Heart right ventricle (tissue), 16 donors: ENCODE measurements around the gene LPP. TPM values are rescaled to one million over a fixed set of nuclear protein-coding genes. Genes with fewer than 3 reads are reported as not detected.
A peak's percentile ranks its signal among the peaks of the same experiment; 100 is the strongest.

ENCODE experiments used
- ATAC-seq, 8 donors: fragments of 200-7000 bp; cut with Tn5 transposase; one replicate each; pipeline ENCODE4 v1.9.1; 2020; ENCODE audit warnings: mild to moderate bottlenecking in 8 of 8, moderate library complexity in 8 of 8, moderate number of reproducible peaks in 1 of 8
- DNase-seq, 2 donors: peaks; one replicate each; pipeline ENCODE4 v3.0.0-alpha.2; 2020
- H3K27ac ChIP-seq, 10 donors: fragments of 200-600 bp; sonication (generic) in 2 of 10; one replicate each; pipeline versions ENCODE4 v1.5.0 to v1.8.0; 2020 to 2022; ENCODE audit warnings: mild to moderate bottlenecking in 3 of 10
- H3K27me3 ChIP-seq, 7 donors: fragments of 200-600 bp; one replicate each; pipeline ENCODE4 v1.8.0; 2021 to 2022; ENCODE audit warnings: mild to moderate bottlenecking in 2 of 7
- H3K36me3 ChIP-seq, 9 donors: fragments of 200-600 bp; sonication (generic) in 1 of 9; one replicate each; pipeline versions ENCODE4 v1.5.0 to v1.8.0; 2020 to 2022; ENCODE audit warnings: mild to moderate bottlenecking in 2 of 9
- H3K4me1 ChIP-seq, 9 donors: fragments of 200-600 bp; sonication (generic) in 1 of 9; one replicate each; pipeline versions ENCODE4 v1.5.0 to v1.8.0; 2020 to 2022; ENCODE audit warnings: mild to moderate bottlenecking in 4 of 9
- H3K4me3 ChIP-seq, 10 donors: fragments of 200-600 bp; sonication (generic) in 2 of 10; one replicate each; pipeline versions ENCODE4 v1.5.0 to v1.8.0; 2020 to 2022; ENCODE audit warnings: mild to moderate bottlenecking in 7 of 10, moderate library complexity in 2 of 10
- H3K9me3 ChIP-seq, 11 donors: fragments of 200-600 bp in 10 of 11; sonication (generic) in 2 of 11; one replicate each; pipeline versions ENCODE4 v1.5.0 to v1.8.0; 2013 to 2022; ENCODE audit warnings: mild to moderate bottlenecking in 2 of 11, control low read depth in 1 of 11, moderate library complexity in 1 of 11
- CTCF ChIP-seq, 9 donors: fragments of 200-600 bp; sonication (generic) in 2 of 9; IDR thresholded peaks; one replicate each; pipeline versions ENCODE4 v1.5.0 to v1.8.0; 2021 to 2022; ENCODE audit warnings: antibody characterized with exemption in 9 of 9, mild to moderate bottlenecking in 5 of 9, moderate library complexity in 1 of 9
- WGBS, 2 donors: extraction: QIAGEN DNeasy Blood & Tissue Kit; methylation state at CpG; one replicate each; pipeline ENCODE4 v1.1.7; 2013; ENCODE audit warnings: inconsistent platforms in 1 of 2; 5-methylcytosine and 5-hydroxymethylcytosine counted together
- intact Hi-C, 10 donors: fragments of 100-400 bp; cut with DNase I; formaldehyde crosslinking; loops; one replicate each; pipeline versions ENCODE4 v1.11.1 to v1.14.2; 2022
- polyA plus RNA-seq, 2 donors: library from polyadenylated mRNA; stranded (reverse); fragments of 200-250 nt; gene quantifications; one replicate each; pipeline ENCODE4 v1.2.3, GENCODE V29; 2013
- total RNA-seq, 10 donors: library from RNA; stranded (reverse); fragmentation: NEBNext Ultra II Directional in 3 of 10; extraction: Animal tissue kit (Norgen Biotek cat#: 25700) in 3 of 10; gene quantifications; one replicate each; pipeline versions ENCODE4 v1.2.1 to v1.2.4, GENCODE V29; 2021 to 2023
- donor health status: Arrhythmogenic right ventricular cardiomyopathy.
- donor health status: ischemic (EF 13 %, LVEDD 7.1; RV severe dilation, severe dysfunction).
- donor health status: healthy with polysubstance abuse.
- donor health status: DM: no; HTN: yes; CAD: no.
- donor health status: DM: no; HTN: no; CAD: no.
- donor health status: ischemic (EF 25% LVEDD 6.9; RV normal size, moderate dysfunction).
- donor health status: ischemic (EF 25% LVEDD 5.7; RV mildly dilated, moderate dysfunction).
- donor health status: healthy.
- donor health status: DM: yes; HTN: yes; CAD: no.
- donor health status: Ischemic cardiomyopathy.
- donor health status: ischemic (EF 35%, LVEDD 5.7; RV mildly dilated, moderate dysfunction).
- donor health status: nonischemic (EF 11% LVEDD 7.7; RV severe dilation, severe dysfunction).
- donor health status: DM: yes; HTN: yes; CAD: no.
- donor health status: PGD.
- donor health status: ischemic (EF 29% LVEDD 5.4; RV normal size, mild dysfunction).
- donor health status: nonischemic (EF 23%, LVEDD 6.1; RV moderate dilation, normal function).

The LPP gene
- total and polyA plus RNA-seq, 12 donors, result 8.5 to 188 (median 140) TPM

GRCh38 chr3:188624384-188624783, 470.4 kb downstream of the LPP start:
- Histone ChIP-seq H3K36me3 (no peaks in the 10 kb centered on the region), H3K27me3 (no peaks in the 10 kb centered on the region), H3K27ac (peak overlapping the region in 8 of 10 donors; percentile 13 to 67 (median 54)), H3K4me3 (no peak overlapping the region), H3K4me1 (peaks cover 3 to 33% (median 11%) of the 10 kb centered on the region in 9 donors), H3K9me3 (peaks cover 0 to under 1% (median 0%) of the 10 kb centered on the region in 11 donors)
- TF ChIP-seq CTCF (IDR thresholded peaks at IDR 0.05), result no peak
- intact Hi-C loops, result no loop called here
- ATAC-seq, result peak in 7 of 8 donors; percentile 68 to 99 (median 79)
- peak in 1 of 2 donors; percentile 26 for DNase-seq
- 13 to 32% methylated on average over 3 of the region's 3 CpGs for WGBS, 2 donors

GRCh38 chr3:188624828-188625227, 470.9 kb downstream of the LPP start:
- no peak for DNase-seq
- H3K27ac ChIP-seq, result peak overlapping the region in 7 of 10 donors; percentile 2 to 63 (median 51)

GRCh38 chr3:188627652-188628051, 473.7 kb downstream of the LPP start:
- Histone ChIP-seq H3K36me3 (no peaks in the 10 kb centered on the region), H3K4me1 (peaks cover 3 to 33% (median 11%) of the 10 kb centered on the region in 9 donors), H3K27ac (no peak overlapping the region), H3K9me3 (peaks cover 0 to 11% (median 0%) of the 10 kb centered on the region in 11 donors), H3K27me3 (no peaks in the 10 kb centered on the region), H3K4me3 (no peak overlapping the region)
- TF ChIP-seq CTCF (IDR thresholded peaks at IDR 0.05), result no peak
- intact Hi-C loops, result no loop called here
- ATAC-seq, result no peak
- no peak for DNase-seq

More at GRCh38 chr3:188624828-188625227, 470.9 kb downstream of the LPP start:
- intact Hi-C loops, result no loop called here
- no peak for TF ChIP-seq CTCF (IDR thresholded peaks at IDR 0.05)
- Histone ChIP-seq H3K4me3 (no peak overlapping the region), H3K36me3 (no peaks in the 10 kb centered on the region), H3K27me3 (no peaks in the 10 kb centered on the region), H3K9me3 (peaks cover 0 to 5% (median 0%) of the 10 kb centered on the region in 11 donors), H3K4me1 (peaks cover 3 to 33% (median 11%) of the 10 kb centered on the region in 9 donors)
- ATAC-seq, result no peak

- no peak for ATAC-seq
- Histone ChIP-seq H3K4me1 (peaks cover 0 to 34% (median 8%) of the 10 kb centered on the region in 9 donors), H3K36me3 (no peaks in the 10 kb centered on the region), H3K27ac (no peak overlapping the region), H3K4me3 (no peak overlapping the region), H3K27me3 (no peaks in the 10 kb centered on the region), H3K9me3 (peaks cover 0 to 11% (median 0%) of the 10 kb centered on the region in 11 donors)
- no peak for TF ChIP-seq CTCF (IDR thresholded peaks at IDR 0.05)
- WGBS, 2 donors, result 92 to 96% methylated on average over 5 of the region's 5 CpGs
- intact Hi-C loops, result loop anchor here in 1 of 10 donors (10.0 kb wide), 1 partner anchor 313 kb away; no protein-coding TSS in a partner anchor
- no peak for DNase-seq
These were observed 477.5 kb downstream of the LPP start for GRCh38 chr3:188631291-188632010.
